Inferior parietal cortex (tissue), 1 donor: ENCODE data around the gene TBC1D16.
A peak's percentile ranks its signal among the peaks of the same experiment; 100 is the strongest.

Experiments used
- DNase-seq: peaks from one replicate; pipeline ENCODE4 v3.0.0-alpha.2; 2016; ENCODE audit errors: extremely low spot score

TBC1D16 gene

DNA sequence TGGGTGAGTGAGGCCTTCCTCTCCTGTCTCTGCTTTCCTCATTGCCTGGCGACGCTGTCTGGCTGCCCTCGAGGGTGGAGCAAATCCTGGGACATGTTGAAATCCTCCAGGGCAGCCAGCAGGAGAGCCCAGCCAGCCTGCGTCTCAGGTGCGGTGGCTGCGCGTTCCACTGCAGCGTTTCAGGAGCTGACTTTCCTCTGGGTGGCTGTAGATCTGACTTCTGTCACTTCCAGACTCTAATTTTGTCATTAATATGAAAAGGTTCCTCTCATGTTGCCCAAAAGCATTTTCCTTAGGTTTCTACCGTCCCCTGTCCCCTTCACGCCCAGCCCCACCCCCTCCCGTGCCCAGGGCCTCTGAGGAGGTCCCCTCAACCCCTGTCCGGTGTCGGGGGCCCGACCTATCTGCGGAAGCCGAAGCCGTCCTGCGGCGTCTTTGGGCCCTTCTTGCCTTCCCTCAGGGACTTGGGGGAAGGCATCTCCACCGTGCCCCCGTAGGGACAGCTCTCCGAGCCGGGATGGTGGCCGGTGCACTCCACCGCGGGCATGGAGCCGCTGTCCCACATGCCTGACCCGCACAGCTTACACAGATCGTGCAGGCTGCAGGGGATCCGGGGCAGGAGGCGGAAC, 95.1 kb downstream of the TBC1D16 start:
- no peak for DNase-seq

- no peak for DNase-seq
Measured at GRCh38 chr17:79939755-79940458, 95.8 kb downstream of the TBC1D16 start.

DNA sequence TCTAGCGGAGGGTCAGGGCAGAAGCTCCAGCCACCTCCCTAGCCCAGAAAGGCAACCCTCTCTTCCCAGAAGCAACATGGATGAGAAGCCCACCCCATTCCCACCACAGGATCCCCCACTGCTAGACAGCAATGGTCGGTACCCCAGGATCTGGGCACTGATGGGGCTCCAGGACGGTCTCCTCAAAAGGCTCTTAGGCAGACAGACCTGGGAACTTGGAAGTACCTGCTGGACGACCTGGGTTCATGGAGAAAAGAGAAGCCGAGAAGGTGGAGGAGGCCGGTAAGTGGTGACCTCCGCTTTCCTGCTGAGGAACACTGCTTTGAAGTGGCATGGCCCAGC, 96.6 kb downstream of the TBC1D16 start:
- no peak for DNase-seq

- no peak for DNase-seq
Measured at GRCh38 chr17:79938336-79939093, 97.2 kb downstream of the TBC1D16 start.

- DNase-seq, result no peak
Measured at GRCh38 chr17:79937391-79938335, 98.0 kb downstream of the TBC1D16 start.

GRCh38 chr17:79936641-79937381, 98.9 kb downstream of the TBC1D16 start:
- DNase-seq, result no peak

DNA sequence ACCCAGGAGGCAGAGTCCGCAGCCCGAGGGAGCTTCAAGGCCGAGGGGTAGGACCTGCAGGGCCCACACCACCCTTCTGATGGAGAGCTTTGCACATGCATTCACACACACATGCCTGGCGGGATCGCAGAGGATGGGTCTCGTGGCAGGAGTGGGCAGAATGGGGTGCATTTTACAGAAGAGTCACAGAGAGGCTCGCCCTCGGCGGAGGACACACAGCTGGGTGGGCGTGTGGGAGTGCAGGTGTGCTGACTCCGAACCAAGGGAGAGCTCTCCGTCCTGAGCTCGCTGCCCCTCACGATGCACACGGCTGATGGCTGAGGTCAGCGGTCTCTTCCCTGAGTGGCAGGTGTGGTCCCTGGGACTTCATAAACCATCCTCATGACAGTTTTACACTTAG, 99.6 kb downstream of the TBC1D16 start:
- DNase-seq, result no peak

- no peak for DNase-seq
Measured at GRCh38 chr17:79935197-79935885, 100.3 kb downstream of the TBC1D16 start.

- DNase-seq, result no peak
Measured at GRCh38 chr17:79934653-79934970, 101.1 kb downstream of the TBC1D16 start.

DNA sequence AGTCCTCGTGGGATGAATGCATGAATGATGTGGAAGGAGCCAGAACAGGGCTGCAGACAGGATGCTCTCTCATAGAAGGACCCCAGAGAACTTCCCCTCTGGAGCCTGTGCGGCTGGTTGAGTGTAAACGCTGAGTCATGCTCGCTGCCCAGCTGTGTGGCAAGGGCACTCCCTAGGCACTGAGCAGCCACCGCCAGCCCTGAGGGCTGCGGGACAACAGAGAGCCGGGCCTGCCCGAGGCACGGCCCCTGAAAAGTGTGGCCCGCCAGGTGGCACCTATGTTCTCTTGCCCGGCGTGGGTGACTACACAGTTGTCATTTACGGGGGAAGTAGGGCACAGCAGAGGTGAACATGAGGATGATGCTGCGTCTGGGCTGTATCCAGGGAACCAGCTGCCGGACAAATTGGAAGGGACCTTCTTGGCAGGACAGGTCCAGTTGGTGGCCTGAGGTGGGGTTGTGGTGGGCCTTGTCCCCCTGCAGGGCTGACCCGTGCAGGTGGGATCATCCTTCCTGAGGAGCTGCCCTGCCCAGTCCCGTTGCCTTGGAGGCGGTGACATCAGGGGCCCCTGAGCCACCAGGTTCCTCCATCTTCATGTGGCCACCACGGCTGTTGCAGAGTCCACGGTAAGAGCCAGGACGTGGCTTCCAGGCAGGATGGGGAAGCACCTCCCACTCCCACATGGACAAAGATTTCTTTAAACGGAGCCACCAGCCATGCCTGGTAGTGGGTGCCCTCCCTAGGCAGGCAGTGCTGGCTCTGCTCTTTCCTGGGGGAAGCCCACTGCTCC, 101.6 kb downstream of the TBC1D16 start:
- DNase-seq, result peak; percentile 51

DNA sequence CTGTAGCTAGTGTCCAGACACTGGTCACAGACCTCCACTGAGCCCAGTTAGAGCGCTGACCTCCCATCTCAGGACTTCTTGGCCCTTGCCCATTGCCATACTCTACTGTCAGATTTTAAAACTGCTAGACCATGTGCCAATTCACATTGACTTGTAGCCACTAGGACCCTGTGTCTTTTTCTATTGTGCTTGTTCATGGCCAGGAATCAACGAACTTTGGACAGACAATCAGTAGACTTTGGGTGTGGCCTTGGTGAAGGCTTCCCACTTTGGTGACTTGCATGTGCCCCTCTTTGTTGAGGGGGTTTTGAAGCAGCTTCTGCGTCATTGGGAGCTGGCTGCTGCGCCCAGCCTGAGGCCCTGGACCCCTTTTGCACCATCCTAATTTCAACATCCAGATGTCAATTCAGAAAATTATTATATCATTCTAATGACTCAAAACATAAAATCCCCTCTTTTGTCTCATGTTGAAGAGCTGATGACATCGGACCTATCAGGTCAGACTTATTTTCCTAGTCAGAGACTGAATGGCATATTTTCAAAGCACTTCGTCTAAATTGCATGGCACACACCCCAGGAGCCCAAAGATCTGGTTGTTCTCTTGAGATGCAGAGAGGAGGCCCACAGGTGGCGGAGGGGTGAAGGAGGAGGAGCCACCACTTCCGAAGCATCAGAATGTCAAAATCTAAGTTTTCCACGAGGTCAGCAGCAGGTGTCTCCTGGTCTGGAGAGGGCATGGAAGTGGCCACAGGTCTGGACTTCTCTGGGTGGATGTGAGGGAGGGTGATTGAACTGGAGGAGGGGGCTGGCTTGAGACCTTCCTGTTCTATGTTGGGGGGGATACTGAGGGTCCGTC, 103.0 kb downstream of the TBC1D16 start:
- DNase-seq, result no peak

GRCh38 chr17:79931817-79932309, 103.8 kb downstream of the TBC1D16 start:
- DNase-seq, result no peak

GRCh38 chr17:79930877-79931816, 104.5 kb downstream of the TBC1D16 start:
- no peak for DNase-seq

DNA sequence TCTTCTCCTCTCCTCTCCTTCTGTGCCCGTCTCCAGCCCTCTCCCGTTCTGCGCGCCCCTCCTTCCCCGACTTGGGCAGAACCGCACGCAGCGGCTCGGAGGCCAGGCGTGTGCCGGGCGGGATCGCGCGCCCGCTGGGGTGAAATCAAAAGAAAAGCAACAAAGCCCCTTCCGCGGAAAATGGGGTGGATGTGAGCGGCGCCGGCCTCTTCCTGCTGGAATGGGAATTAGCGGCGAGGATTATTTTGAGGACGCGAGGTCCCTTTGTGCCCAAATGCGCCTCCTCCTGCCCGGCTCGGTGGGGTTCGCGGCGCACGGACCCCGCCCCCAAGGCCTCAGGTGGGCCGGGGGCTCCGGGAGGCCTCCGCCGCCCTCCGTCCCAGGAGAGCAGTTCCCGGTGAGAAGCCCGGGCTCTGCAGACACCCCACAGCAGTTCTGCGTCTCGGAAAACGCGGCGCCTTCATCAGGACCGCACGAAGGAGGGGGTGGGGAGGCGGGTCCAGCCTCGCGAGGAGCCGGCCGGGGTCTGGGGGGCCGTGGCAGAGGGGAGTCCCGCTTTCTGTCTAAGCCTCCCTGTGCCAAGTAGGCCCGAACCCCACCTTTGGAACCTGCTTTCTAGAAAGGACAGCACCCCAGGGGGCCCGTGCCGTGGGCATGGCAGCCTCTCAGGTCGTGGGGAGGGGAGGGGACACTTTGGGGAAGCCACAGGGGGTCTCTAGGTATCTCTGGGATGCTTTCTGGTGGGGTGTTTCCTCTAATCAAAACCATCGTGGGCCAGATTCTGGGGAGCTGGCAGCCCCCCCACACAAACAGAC, 105.4 kb downstream of the TBC1D16 start:
- no peak for DNase-seq

DNA sequence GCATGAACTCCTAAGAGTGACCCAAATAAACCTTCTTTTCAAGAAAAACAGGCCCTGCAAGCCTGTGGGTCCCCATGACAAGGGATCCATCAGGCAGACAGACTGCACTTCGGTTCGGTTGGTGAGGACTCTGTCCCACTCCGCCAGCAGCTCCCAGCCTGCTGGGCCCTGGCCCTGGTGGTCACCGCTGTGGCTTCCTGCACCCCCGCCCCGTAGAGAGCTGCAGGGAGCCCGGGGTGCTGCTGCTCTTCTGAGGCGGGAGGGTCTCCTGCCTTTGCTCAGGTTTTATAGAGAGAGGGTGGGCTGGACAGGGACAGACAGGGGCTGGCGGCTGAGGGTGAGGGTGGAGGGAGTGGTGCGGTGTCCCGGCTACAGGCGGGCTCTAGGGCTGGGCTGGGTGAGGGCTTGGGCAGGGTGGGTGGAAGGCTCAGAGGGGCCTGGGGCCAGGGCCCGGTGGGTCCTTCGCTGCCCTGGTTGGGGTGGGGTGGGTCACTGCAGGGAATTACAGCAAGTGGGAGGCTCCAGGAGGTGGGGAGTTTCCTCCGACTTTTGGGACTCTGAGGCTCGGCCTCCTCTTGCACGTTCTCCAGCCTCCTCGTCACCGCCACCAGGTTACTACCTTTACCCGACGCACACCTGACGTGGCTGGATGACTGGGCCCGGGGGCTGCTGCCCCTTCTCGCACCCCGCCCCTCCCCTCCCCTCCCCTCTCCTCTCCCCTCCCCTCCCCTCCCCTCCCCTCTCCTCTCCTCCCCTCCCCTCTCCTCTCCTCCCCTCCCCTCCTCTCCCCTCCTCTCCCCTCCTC, 106.2 kb downstream of the TBC1D16 start:
- no peak for DNase-seq
